Measurements from ENCODE around the gene GALNT11. TPM values are rescaled to one million over a fixed set of nuclear protein-coding genes. Genes with fewer than 3 reads are reported as not detected.

Gene GALNT11
- total RNA-seq, 1 donor: 42.7 TPM

- TF ChIP-seq CTCF (IDR thresholded peaks at IDR 0.05; ENCODE audit: extremely low read depth, low read depth, low read length): no peak
Measured at GRCh38 chr7:152097330-152097729, 71.9 kb downstream of the GALNT11 start.

GRCh38 chr7:152103066-152103465 is 77.6 kb downstream of the GALNT11 start:
- H3K9me3 ChIP-seq (ENCODE audit: low read depth, low read length): no peaks in the 10 kb centered on the region
- H3K4me3 ChIP-seq (ENCODE audit: insufficient read depth, low read length): no peak overlapping the region
- H4K20me1 ChIP-seq (ENCODE audit: insufficient read depth, low read length): no peaks in the 10 kb centered on the region
- no peak overlapping the region for H3K4me2 ChIP-seq (ENCODE audit: insufficient read depth, low read length)
- H2AFZ ChIP-seq (ENCODE audit: low read length): no peak overlapping the region
- H3K27ac ChIP-seq (ENCODE audit: low read depth, low read length): no peak overlapping the region
- no peak for DNase-seq (ENCODE audit: insufficient read length, low spot score, missing footprints)
- no peaks in the 10 kb centered on the region for H3K27me3 ChIP-seq (ENCODE audit: insufficient read depth, low read length)
- TF ChIP-seq CTCF (IDR thresholded peaks at IDR 0.05; ENCODE audit: extremely low read depth, low read depth, low read length): no peak
- H3K79me2 ChIP-seq (ENCODE audit: insufficient read depth, low read length): no peaks in the 10 kb centered on the region
- no peaks in the 10 kb centered on the region for H3K4me1 ChIP-seq (ENCODE audit: insufficient read depth, low read length)
- H3K36me3 ChIP-seq (ENCODE audit: insufficient read depth, low read length): peaks cover 10% of the 10 kb centered on the region

More at GRCh38 chr7:152097330-152097729, 71.9 kb downstream of the GALNT11 start:
- no peak overlapping the region for H3K4me2 ChIP-seq (ENCODE audit: insufficient read depth, low read length)
- H3K9me3 ChIP-seq (ENCODE audit: low read depth, low read length): no peaks in the 10 kb centered on the region
- H3K79me2 ChIP-seq (ENCODE audit: insufficient read depth, low read length): no peaks in the 10 kb centered on the region
- peaks cover 5% of the 10 kb centered on the region for H3K36me3 ChIP-seq (ENCODE audit: insufficient read depth, low read length)
- H4K20me1 ChIP-seq (ENCODE audit: insufficient read depth, low read length): no peaks in the 10 kb centered on the region
- no peak overlapping the region for H3K4me3 ChIP-seq (ENCODE audit: insufficient read depth, low read length)
- no peak for DNase-seq (ENCODE audit: insufficient read length, low spot score, missing footprints)
- no peak overlapping the region for H2AFZ ChIP-seq (ENCODE audit: low read length)
- H3K27me3 ChIP-seq (ENCODE audit: insufficient read depth, low read length): no peaks in the 10 kb centered on the region
- H3K27ac ChIP-seq (ENCODE audit: low read depth, low read length): no peak overlapping the region
- H3K4me1 ChIP-seq (ENCODE audit: insufficient read depth, low read length): no peaks in the 10 kb centered on the region

GRCh38 chr7:152103691-152104090 is 78.2 kb downstream of the GALNT11 start:
- peaks cover 10% of the 10 kb centered on the region for H3K36me3 ChIP-seq (ENCODE audit: insufficient read depth, low read length)
- H3K4me2 ChIP-seq (ENCODE audit: insufficient read depth, low read length): no peak overlapping the region
- no peak overlapping the region for H3K4me3 ChIP-seq (ENCODE audit: insufficient read depth, low read length)
- H3K27me3 ChIP-seq (ENCODE audit: insufficient read depth, low read length): no peaks in the 10 kb centered on the region
- H3K4me1 ChIP-seq (ENCODE audit: insufficient read depth, low read length): no peaks in the 10 kb centered on the region
- DNase-seq (ENCODE audit: insufficient read length, low spot score, missing footprints): no peak
- no peak overlapping the region for H2AFZ ChIP-seq (ENCODE audit: low read length)
- no peaks in the 10 kb centered on the region for H4K20me1 ChIP-seq (ENCODE audit: insufficient read depth, low read length)
- no peak for TF ChIP-seq CTCF (IDR thresholded peaks at IDR 0.05; ENCODE audit: extremely low read depth, low read depth, low read length)
- H3K79me2 ChIP-seq (ENCODE audit: insufficient read depth, low read length): no peaks in the 10 kb centered on the region
- H3K27ac ChIP-seq (ENCODE audit: low read depth, low read length): no peak overlapping the region
- H3K9me3 ChIP-seq (ENCODE audit: low read depth, low read length): no peaks in the 10 kb centered on the region

- Histone ChIP-seq H3K27ac (ENCODE audit: low read depth, low read length) (no peak overlapping the region), H3K4me2 (ENCODE audit: insufficient read depth, low read length) (no peak overlapping the region), H3K4me3 (ENCODE audit: insufficient read depth, low read length) (no peak overlapping the region), H3K79me2 (ENCODE audit: insufficient read depth, low read length) (no peaks in the 10 kb centered on the region), H3K9me3 (ENCODE audit: low read depth, low read length) (no peaks in the 10 kb centered on the region), H3K27me3 (ENCODE audit: insufficient read depth, low read length) (no peaks in the 10 kb centered on the region), H3K4me1 (ENCODE audit: insufficient read depth, low read length) (no peaks in the 10 kb centered on the region), H4K20me1 (ENCODE audit: insufficient read depth, low read length) (no peaks in the 10 kb centered on the region), H2AFZ (ENCODE audit: low read length) (no peak overlapping the region), H3K36me3 (ENCODE audit: insufficient read depth, low read length) (peaks cover 10% of the 10 kb centered on the region)
- no peak for DNase-seq (ENCODE audit: insufficient read length, low spot score, missing footprints)
- TF ChIP-seq CTCF (IDR thresholded peaks at IDR 0.05; ENCODE audit: extremely low read depth, low read depth, low read length): no peak
Measured at GRCh38 chr7:152105205-152105604, 79.7 kb downstream of the GALNT11 start.
